Suprapubic skin (tissue), 4 donors: ENCODE data around the gene NIPAL1. TPM values are rescaled to one million over a fixed set of nuclear protein-coding genes. Genes with fewer than 3 reads are reported as not detected.

Source experiments
- DNase-seq, 2 donors: peaks; one replicate each; pipeline ENCODE4 v3.0.0-alpha.2; 2019; ENCODE audit warnings: low spot score in 2 of 2
- H3K27ac ChIP-seq: fragments of 200-600 bp; sonication (generic); one replicate; pipeline ENCODE4 v1.5.1; 2019
- H3K27me3 ChIP-seq: fragments of 200-600 bp; sonication (generic); one replicate; pipeline ENCODE4 v1.5.1; 2019
- H3K36me3 ChIP-seq: fragments of 200-600 bp; sonication (generic); one replicate; pipeline ENCODE4 v1.5.1; 2019
- H3K4me1 ChIP-seq: fragments of 200-600 bp; sonication (generic); one replicate; pipeline ENCODE4 v1.5.1; 2019
- H3K4me3 ChIP-seq: fragments of 200-600 bp; sonication (generic); one replicate; pipeline ENCODE4 v1.5.1; 2019; ENCODE audit warnings: mild to moderate bottlenecking
- H3K9me3 ChIP-seq: fragments of 200-600 bp; sonication (generic); one replicate; pipeline ENCODE4 v1.5.1; 2019
- CTCF ChIP-seq, 2 donors: fragments of 200-600 bp in 1 of 2; fragments of 450-650 bp in 1 of 2; sonication (generic) in 1 of 2; IDR thresholded peaks; one replicate each; pipeline ENCODE4 v1.5.1; 2016 to 2019; ENCODE audit warnings: antibody characterized with exemption in 2 of 2, mild to moderate bottlenecking in 1 of 2, moderate library complexity in 1 of 2
- EP300 ChIP-seq: sonication (generic); formaldehyde crosslinking; IDR thresholded peaks from one replicate; pipeline ENCODE4 v1.6.1; 2017; ENCODE audit warnings: antibody characterized with exemption
- POLR2A ChIP-seq, 2 donors: fragments of 450-650 bp; IDR thresholded peaks; one replicate each; pipeline ENCODE4 v1.6.1; 2017; ENCODE audit warnings: antibody characterized with exemption in 2 of 2, mild to moderate bottlenecking in 2 of 2, moderate library complexity in 2 of 2
- POLR2AphosphoS5 ChIP-seq, 3 donors: sonication (generic); formaldehyde crosslinking; IDR thresholded peaks; one replicate each; pipeline ENCODE4 v1.6.1; 2017; ENCODE audit warnings: antibody characterized with exemption in 3 of 3
- WGBS: methylation state at CpG from one replicate; pipeline ENCODE4 v1.1.5; 2018; 5-methylcytosine and 5-hydroxymethylcytosine counted together
- total RNA-seq, 4 donors: library from RNA; depleted of rRNA; stranded (reverse); fragments of >200 nt; gene quantifications; one replicate each; pipeline ENCODE4 v1.1.0, GENCODE V29; 2016

NIPAL1 gene
- total RNA-seq, 4 donors from 2014 or later = 19.2 to 55.6 (median 27.2) TPM

GRCh38 chr4:48058617-48059530 lies 42.3 kb downstream of the NIPAL1 start:
- Histone ChIP-seq H3K27me3 (no peaks in the 10 kb centered on the region), H3K4me1 (no peaks in the 10 kb centered on the region), H3K4me3 (no peak overlapping the region), H3K36me3 (no peaks in the 10 kb centered on the region), H3K27ac (no peak overlapping the region), H3K9me3 (no peaks in the 10 kb centered on the region)
- 56% methylated on average over 5 of the region's 5 CpGs for WGBS
- no peak for DNase-seq
- TF ChIP-seq CTCF (IDR thresholded peaks at IDR 0.05) = no peak
- no peak for TF ChIP-seq POLR2A (IDR thresholded peaks at IDR 0.05)
- no peak for TF ChIP-seq EP300
- TF ChIP-seq POLR2AphosphoS5 (IDR thresholded peaks at IDR 0.05) = no peak

GRCh38 chr4:48064349-48064748 lies 47.8 kb downstream of the NIPAL1 start:
- no peak for DNase-seq
- Histone ChIP-seq H3K27me3 (no peaks in the 10 kb centered on the region), H3K27ac (no peak overlapping the region), H3K4me1 (no peaks in the 10 kb centered on the region), H3K9me3 (no peaks in the 10 kb centered on the region), H3K36me3 (no peaks in the 10 kb centered on the region), H3K4me3 (no peak overlapping the region)
- WGBS = 84% methylated on average over 3 of the region's 3 CpGs
- TF ChIP-seq CTCF (IDR thresholded peaks at IDR 0.05) (no peak), EP300 (no peak), POLR2A (IDR thresholded peaks at IDR 0.05) (no peak)

- TF ChIP-seq CTCF (IDR thresholded peaks at IDR 0.05) (no peak), POLR2A (IDR thresholded peaks at IDR 0.05) (no peak), POLR2AphosphoS5 (IDR thresholded peaks at IDR 0.05) (no peak)
- no peak for DNase-seq
- WGBS = 96% methylated on average over 1 of the region's 1 CpG
These were observed 49.0 kb downstream of the NIPAL1 start for GRCh38 chr4:48065587-48066052.

GRCh38 chr4:48067536-48067935 lies 51.0 kb downstream of the NIPAL1 start:
- no peak overlapping the region for H3K27ac ChIP-seq
- no peak for DNase-seq
- no peaks in the 10 kb centered on the region for H3K4me1 ChIP-seq
- WGBS = 84% methylated on average over 9 of the region's 9 CpGs
- H3K36me3 ChIP-seq = no peaks in the 10 kb centered on the region
- H3K27me3 ChIP-seq = no peaks in the 10 kb centered on the region
- no peaks in the 10 kb centered on the region for H3K9me3 ChIP-seq
- H3K4me3 ChIP-seq = no peak overlapping the region
- TF ChIP-seq POLR2AphosphoS5 (IDR thresholded peaks at IDR 0.05) = no peak
- TF ChIP-seq CTCF (IDR thresholded peaks at IDR 0.05) = no peak
- TF ChIP-seq POLR2A (IDR thresholded peaks at IDR 0.05) = no peak

More at GRCh38 chr4:48065587-48066052, 49.0 kb downstream of the NIPAL1 start:
- Histone ChIP-seq H3K27me3 (no peaks in the 10 kb centered on the region), H3K4me3 (no peak overlapping the region), H3K4me1 (no peaks in the 10 kb centered on the region), H3K27ac (no peak overlapping the region), H3K36me3 (no peaks in the 10 kb centered on the region), H3K9me3 (no peaks in the 10 kb centered on the region)

- DNase-seq = no peak
- Histone ChIP-seq H3K27ac (no peak overlapping the region), H3K4me1 (no peaks in the 10 kb centered on the region), H3K9me3 (no peaks in the 10 kb centered on the region), H3K36me3 (no peaks in the 10 kb centered on the region), H3K4me3 (no peak overlapping the region), H3K27me3 (no peaks in the 10 kb centered on the region)
- whole genome bisulfite sequencing = 79% methylated on average over 2 of the region's 2 CpGs
- TF ChIP-seq POLR2A (IDR thresholded peaks at IDR 0.05) (no peak), EP300 (no peak)
These were observed 51.6 kb downstream of the NIPAL1 start for GRCh38 chr4:48068182-48068581.
